ENCODE measurements around the gene HIPK2. TPM values are rescaled to one million over a fixed set of nuclear protein-coding genes. Genes with fewer than 3 reads are reported as not detected.

Gene HIPK2
- total RNA-seq, 1 experiment from 2014 or later = 64.3 TPM

DNA sequence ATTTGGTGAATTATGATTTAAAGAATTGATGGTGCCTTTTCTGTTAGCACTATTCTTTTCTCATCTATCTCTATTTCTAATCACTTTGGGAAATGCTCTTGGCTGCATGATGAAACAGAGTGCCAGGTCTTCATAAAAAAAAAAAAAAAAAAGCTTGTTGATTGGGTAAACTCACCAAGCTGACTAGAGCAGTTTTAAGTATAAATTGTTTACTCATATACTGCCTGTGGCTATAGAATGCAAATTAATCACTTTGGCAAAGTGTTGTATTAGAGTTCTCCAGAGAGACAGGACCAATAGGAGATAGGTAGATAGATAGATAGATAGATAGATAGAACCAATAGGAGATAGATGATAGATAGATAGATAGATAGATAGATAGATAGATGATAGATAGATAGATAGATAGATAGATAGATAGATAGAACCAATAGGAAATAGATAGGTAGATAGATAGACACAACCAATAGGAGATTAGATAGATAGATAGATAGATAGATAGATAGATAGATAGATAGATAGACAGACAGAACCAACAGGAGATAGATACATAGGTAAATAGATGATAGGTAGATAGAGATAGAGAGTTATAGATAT, 31.1 kb upstream of the HIPK2 start:
- H3K36me3 Mint-ChIP-seq (ENCODE audit: insufficient read depth, unreplicated experiment) = peaks cover 6% of the 10 kb centered on the region
- TF ChIP-seq, protein P1, sequence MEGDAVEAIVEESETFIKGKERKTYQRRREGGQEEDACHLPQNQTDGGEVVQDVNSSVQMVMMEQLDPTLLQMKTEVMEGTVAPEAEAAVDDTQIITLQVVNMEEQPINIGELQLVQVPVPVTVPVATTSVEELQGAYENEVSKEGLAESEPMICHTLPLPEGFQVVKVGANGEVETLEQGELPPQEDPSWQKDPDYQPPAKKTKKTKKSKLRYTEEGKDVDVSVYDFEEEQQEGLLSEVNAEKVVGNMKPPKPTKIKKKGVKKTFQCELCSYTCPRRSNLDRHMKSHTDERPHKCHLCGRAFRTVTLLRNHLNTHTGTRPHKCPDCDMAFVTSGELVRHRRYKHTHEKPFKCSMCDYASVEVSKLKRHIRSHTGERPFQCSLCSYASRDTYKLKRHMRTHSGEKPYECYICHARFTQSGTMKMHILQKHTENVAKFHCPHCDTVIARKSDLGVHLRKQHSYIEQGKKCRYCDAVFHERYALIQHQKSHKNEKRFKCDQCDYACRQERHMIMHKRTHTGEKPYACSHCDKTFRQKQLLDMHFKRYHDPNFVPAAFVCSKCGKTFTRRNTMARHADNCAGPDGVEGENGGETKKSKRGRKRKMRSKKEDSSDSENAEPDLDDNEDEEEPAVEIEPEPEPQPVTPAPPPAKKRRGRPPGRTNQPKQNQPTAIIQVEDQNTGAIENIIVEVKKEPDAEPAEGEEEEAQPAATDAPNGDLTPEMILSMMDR (IDR thresholded peaks at IDR 0.05; ENCODE audit: unreplicated experiment) = no peak
- H3K9me3 Mint-ChIP-seq (ENCODE audit: unreplicated experiment) = no peaks in the 10 kb centered on the region

DNA sequence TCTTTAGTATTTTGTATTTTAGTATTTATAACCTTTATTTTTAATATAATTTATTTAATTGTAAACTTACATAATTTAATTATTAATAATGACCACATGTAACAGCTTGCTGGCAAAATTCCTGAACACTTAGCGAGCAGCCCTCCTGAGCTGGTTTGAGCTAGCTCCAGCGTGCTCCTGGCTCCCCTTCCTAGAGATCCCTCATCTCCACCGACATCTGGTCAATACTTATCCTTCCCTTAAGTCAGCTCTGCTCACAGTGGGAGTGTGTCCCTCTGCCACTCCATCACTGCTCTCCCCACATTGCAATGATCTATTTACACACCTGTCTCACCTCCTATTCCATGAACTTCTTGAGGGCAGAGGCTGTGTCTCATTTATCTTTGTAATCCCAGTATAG, 30.6 kb upstream of the HIPK2 start:
- H3K4me1 Mint-ChIP-seq (ENCODE audit: insufficient read depth, unreplicated experiment) = peaks cover 6% of the 10 kb centered on the region
- no peaks in the 10 kb centered on the region for H3K9me3 Mint-ChIP-seq (ENCODE audit: unreplicated experiment)
- BruUV-seq (replicated peaks) = no TSS peak
- intact Hi-C loops (cut with micrococcal nuclease) = no loop called here
- no peak overlapping the region for H3K27ac Mint-ChIP-seq (ENCODE audit: low read depth, unreplicated experiment)
- H3K4me3 Mint-ChIP-seq (ENCODE audit: unreplicated experiment) = no peak overlapping the region
- ChIA-PET CTCF (interaction anchor here (0.5 kb wide), 2 partner anchors 27 to 99 kb away, joined by 3 read pairs; no protein-coding TSS in a partner anchor), POLR2A (interaction anchor here (0.7 to 2.0 kb wide), 3 partner anchors 10 to 108 kb away, joined by 3 to 6 read pairs (median 4); no protein-coding TSS in a partner anchor)
- TF ChIP-seq, protein P1 (IDR thresholded peaks at IDR 0.05; ENCODE audit: unreplicated experiment) = no peak
- no peak for DNase-seq (ENCODE audit: unreplicated experiment)
- H3K36me3 Mint-ChIP-seq (ENCODE audit: insufficient read depth, unreplicated experiment) = peaks cover 6% of the 10 kb centered on the region
- no peaks in the 10 kb centered on the region for H3K27me3 Mint-ChIP-seq (ENCODE audit: insufficient read depth, unreplicated experiment)

More for the DNA sequence above, 31.1 kb upstream of the HIPK2 start:
- H3K4me1 Mint-ChIP-seq (ENCODE audit: insufficient read depth, unreplicated experiment) = peaks cover 6% of the 10 kb centered on the region
- ChIA-PET CTCF (interaction anchor here (0.5 to 0.6 kb wide), 4 partner anchors 23 to 268 kb away, joined by 3 read pairs; no protein-coding TSS in a partner anchor), POLR2A (interaction anchor here (0.7 to 2.0 kb wide), 2 partner anchors 10 to 872 kb away, joined by 3 to 6 read pairs; no protein-coding TSS in a partner anchor)
- H3K4me3 Mint-ChIP-seq (ENCODE audit: unreplicated experiment) = no peak overlapping the region
- H3K27me3 Mint-ChIP-seq (ENCODE audit: insufficient read depth, unreplicated experiment) = no peaks in the 10 kb centered on the region
- no TSS peak for BruUV-seq (replicated peaks)
- intact Hi-C loops (cut with micrococcal nuclease) = no loop called here
- DNase-seq (ENCODE audit: unreplicated experiment) = no peak
- H3K27ac Mint-ChIP-seq (ENCODE audit: low read depth, unreplicated experiment) = no peak overlapping the region

DNA sequence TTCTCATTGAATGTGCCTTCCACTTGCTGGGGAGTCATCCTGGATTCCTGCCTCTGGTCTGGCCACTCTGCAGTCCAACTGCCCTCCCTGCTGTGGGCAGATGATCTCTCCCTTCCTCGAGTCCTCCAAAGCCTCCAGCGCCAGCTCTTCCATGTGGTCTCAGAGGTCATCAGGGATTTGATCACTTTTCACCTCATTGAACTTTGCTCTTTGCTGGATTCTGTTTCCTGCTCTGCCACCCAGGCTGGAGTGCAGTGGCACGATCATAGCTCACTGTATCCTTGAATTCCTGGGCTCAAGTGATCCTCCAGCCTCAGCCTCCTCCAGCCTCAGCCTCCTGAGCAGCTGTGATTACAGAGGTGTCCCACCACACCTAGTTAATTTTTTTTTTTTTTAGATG, 29.2 kb upstream of the HIPK2 start:
- Mint-ChIP-seq H3K36me3 (ENCODE audit: insufficient read depth, unreplicated experiment) (peaks cover 6% of the 10 kb centered on the region), H3K27ac (ENCODE audit: low read depth, unreplicated experiment) (no peak overlapping the region), H3K4me1 (ENCODE audit: insufficient read depth, unreplicated experiment) (peaks cover 6% of the 10 kb centered on the region), H3K4me3 (ENCODE audit: unreplicated experiment) (no peak overlapping the region), H3K9me3 (ENCODE audit: unreplicated experiment) (peaks cover 9% of the 10 kb centered on the region), H3K27me3 (ENCODE audit: insufficient read depth, unreplicated experiment) (no peaks in the 10 kb centered on the region)
- ChIA-PET POLR2A (interaction anchor here (0.6 kb wide), 1 partner anchor 360 kb away, joined by 3 read pairs; no protein-coding TSS in a partner anchor), CTCF (interaction anchor here (0.6 kb wide), 1 partner anchor 1789 kb away, joined by 5 read pairs; no protein-coding TSS in a partner anchor)
- TF ChIP-seq, protein P1 (IDR thresholded peaks at IDR 0.05; ENCODE audit: unreplicated experiment) = no peak
- no TSS peak for BruUV-seq (replicated peaks)
- intact Hi-C loops (cut with micrococcal nuclease) = no loop called here
- no peak for DNase-seq (ENCODE audit: unreplicated experiment)

DNA sequence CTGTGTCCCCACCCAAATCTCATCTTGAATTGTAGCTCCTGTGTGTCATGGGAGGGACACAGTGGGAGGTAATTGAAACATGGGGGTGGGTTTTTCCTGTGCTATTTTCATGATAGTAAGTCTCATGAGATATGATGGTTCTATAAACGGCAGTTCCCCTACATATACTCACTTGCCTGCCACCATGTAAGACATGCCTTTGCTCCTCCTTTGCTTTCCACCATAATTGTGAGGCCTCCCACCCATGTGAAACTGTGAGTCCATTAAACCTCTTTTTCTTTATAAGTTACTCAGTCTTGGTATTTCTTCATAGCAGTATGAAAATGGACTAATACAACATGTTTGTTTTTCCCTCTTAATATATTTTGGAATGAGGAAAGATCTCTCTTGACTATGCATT, 26.8 kb upstream of the HIPK2 start:
- peaks cover 6% of the 10 kb centered on the region for H3K36me3 Mint-ChIP-seq (ENCODE audit: insufficient read depth, unreplicated experiment)
- intact Hi-C loops (cut with micrococcal nuclease) = no loop called here
- TF ChIP-seq, protein P1 (IDR thresholded peaks at IDR 0.05; ENCODE audit: unreplicated experiment) = no peak
- H3K9me3 Mint-ChIP-seq (ENCODE audit: unreplicated experiment) = peaks cover 9% of the 10 kb centered on the region
- POLR2A ChIA-PET = interaction anchor here (0.6 kb wide), 1 partner anchor 54 kb away, joined by 3 read pairs; no protein-coding TSS in a partner anchor
- CTCF ChIA-PET = interaction anchor here (0.8 to 1.4 kb wide), 3 partner anchors 76 to 688 kb away, joined by 3 to 5 read pairs (median 4); no protein-coding TSS in a partner anchor
- H3K4me1 Mint-ChIP-seq (ENCODE audit: insufficient read depth, unreplicated experiment) = peaks cover 10% of the 10 kb centered on the region
- H3K27me3 Mint-ChIP-seq (ENCODE audit: insufficient read depth, unreplicated experiment) = no peaks in the 10 kb centered on the region
- DNase-seq (ENCODE audit: unreplicated experiment) = no peak
- BruUV-seq (replicated peaks) = no TSS peak
- H3K27ac Mint-ChIP-seq (ENCODE audit: low read depth, unreplicated experiment) = no peak overlapping the region
- H3K4me3 Mint-ChIP-seq (ENCODE audit: unreplicated experiment) = no peak overlapping the region
